Amygdala (tissue), 56 donors: ENCODE results near the gene NPIPB6.
A peak's percentile ranks its signal among the peaks of the same experiment; 100 is the strongest.

Experiments
- DNase-seq, 56 donors: peaks; one replicate each; lab custom pipeline; 2025; lab: John Stamatoyannopoulos, UW

The NPIPB6 gene

DNA sequence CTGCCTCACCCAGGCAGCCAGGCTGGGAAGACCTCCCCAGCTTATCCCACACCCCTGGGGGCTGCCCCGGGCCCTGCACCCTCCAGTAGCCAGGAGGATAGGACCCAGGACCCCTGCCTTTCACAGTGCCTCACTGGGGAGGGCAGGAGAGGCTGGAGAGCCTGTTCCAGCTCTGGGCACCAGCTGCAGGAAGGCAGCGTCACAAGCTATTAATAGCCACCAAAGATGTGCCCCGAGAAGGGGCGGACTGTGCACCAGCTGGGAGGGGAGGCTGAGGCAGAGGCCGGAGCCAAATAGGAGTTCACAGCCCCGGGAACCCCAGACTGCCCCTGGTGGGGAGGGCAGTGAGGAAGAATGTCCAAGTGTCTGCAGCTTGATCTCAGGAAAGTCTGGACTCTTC lies 62.2 kb downstream of the NPIPB6 start:
- DNase-seq: peak in 1 of 56 donors; percentile 50

DNA sequence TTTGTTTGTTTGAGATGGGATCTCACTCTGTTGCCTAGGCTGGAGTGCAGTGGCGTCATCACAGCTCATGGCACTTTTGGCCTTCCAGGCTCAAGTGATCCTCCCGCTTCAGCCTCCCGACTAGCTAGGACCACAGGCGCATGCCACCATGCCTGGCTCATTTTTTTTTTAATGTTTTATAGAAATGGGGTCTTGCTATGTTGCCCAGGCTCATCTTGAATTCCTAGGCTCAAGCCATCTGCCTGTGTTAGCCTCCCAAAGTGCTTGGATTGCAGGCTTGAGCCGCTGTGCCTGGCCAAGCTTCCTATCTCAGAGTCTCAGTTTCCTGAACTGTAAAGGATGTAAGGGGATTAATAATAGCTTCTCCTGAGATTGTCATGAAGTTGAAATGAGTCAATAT lies 63.0 kb downstream of the NPIPB6 start:
- DNase-seq: no peak

DNA sequence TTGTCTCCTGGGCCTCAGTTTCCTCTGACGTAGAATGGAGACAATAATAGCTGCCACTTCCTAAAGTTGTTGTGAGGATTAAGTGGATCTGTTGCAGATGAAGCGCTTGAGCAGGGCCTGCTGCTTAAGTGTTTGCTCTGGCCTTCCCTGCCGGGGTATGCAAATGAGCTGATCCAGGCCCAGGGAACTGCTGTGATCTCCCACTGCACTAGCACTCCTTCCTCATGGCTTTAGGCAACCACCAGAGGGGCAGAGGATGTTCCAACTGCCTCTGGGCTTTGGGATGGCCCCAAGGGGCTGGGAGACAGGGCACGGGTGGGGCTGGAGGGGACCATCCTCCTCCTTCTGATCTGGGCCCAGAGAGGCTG lies 64.8 kb downstream of the NPIPB6 start:
- DNase-seq: no peak

DNA sequence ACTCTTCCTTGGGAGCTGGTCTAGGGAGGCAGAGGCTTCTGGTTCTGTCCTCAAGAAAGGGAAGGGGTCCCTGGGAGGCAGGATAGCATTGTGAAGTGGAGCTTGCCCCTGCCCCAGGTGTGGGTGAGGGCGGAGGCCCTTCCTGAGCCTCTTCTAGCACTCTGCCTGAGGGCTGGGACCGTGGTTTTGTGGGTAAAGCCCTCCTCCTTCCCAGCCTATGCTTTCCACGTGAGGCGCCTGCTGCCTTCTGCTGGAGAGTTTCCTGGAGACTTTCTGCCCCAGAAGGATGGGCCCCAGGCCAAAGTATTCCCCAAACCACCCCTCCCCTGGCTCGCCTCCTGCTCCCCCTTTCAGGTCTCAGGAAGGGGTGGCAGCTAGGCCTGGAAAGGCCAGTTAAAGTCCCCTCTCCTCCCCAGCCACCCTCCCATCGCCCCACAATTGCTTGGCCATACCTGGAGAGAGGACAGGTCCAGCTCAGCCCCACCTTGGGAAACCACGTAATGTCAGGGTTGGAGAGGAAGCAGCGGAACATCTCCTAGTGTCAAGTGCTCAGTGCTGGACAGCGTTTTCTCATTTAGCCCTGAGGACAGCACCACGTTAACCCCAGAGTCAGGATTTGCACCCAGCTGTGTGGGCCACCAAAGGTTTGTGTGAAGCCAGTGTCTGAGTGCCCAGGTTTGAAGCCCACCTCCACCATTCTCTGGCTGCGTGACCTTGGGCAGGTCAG lies 65.4 kb downstream of the NPIPB6 start:
- DNase-seq: no peak

DNA sequence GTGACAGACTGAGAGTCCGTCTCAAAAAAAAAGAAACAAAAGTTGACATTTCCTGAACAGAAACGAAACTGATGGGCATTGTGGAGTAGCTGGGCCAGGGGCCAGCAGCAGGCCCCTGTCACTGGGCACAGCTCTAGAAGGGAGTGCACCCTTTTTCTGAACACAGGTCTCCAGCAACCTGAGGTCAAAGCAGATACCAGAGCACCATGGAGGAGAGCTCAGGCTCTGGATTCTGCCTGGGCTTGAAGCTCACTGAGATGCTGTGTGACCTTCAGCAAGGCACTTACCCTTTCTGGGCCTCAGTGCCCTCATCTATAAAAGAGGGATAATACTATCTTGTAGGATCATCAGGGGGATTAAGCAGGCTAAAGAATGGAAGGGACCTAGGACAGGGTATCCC lies 66.0 kb downstream of the NPIPB6 start:
- no peak for DNase-seq

DNA sequence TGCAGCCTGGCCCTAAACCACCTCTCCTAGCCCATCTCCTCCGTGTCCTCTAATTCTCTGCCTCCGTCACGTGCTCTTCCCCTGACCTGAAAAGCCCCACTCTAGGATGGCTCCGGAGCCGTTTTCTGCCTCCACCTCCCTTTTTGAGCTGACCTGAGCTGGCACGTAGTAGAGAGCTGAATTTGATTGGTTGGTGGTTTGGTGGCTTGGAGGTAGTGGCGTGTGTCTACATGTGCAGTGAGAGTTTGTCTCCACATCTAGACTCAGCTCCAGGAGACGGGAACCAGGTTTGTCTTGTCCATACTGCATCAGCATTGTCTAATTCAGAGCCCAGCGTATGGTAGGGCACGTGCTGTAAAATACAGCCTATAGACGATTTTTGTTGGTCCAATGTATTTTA lies 68.0 kb downstream of the NPIPB6 start:
- no peak for DNase-seq

DNA sequence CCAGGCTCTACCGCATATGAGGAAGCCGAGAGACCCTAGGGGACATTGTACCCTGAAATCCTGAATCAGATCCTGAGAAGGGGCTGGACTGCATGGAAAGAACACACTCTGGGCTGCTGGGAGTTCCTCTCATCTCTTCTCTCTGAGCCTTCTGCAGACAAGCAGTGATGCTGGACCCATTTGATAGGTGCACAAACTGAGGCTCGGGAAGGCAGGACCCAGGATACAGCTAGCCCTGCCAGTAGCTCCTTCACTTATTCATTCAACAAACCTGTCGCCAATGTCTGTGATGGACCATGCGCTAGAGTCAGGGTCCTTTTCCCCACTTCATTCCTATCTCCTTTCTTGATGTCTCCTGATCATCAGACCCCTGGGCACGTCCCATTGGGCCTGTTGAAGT lies 69.1 kb downstream of the NPIPB6 start:
- DNase-seq: no peak

DNA sequence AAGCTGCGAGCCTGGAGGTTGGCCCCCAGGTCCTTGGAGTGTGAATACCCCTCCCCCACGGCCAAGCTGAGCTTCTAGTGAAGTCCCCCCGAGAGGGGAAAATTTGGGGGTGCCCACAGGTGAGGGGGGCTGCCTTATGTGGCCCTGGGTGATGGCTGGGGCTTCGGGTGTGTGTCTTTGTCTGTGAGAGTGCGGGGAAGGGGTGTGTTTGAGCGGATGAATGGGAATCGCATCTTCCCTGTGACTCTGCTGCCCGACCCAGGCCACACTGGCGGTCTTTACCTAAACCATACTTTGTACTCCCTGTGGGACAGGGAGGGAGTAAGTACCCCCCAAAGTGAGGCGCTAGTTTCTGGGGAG lies 69.7 kb downstream of the NPIPB6 start:
- no peak for DNase-seq

DNA sequence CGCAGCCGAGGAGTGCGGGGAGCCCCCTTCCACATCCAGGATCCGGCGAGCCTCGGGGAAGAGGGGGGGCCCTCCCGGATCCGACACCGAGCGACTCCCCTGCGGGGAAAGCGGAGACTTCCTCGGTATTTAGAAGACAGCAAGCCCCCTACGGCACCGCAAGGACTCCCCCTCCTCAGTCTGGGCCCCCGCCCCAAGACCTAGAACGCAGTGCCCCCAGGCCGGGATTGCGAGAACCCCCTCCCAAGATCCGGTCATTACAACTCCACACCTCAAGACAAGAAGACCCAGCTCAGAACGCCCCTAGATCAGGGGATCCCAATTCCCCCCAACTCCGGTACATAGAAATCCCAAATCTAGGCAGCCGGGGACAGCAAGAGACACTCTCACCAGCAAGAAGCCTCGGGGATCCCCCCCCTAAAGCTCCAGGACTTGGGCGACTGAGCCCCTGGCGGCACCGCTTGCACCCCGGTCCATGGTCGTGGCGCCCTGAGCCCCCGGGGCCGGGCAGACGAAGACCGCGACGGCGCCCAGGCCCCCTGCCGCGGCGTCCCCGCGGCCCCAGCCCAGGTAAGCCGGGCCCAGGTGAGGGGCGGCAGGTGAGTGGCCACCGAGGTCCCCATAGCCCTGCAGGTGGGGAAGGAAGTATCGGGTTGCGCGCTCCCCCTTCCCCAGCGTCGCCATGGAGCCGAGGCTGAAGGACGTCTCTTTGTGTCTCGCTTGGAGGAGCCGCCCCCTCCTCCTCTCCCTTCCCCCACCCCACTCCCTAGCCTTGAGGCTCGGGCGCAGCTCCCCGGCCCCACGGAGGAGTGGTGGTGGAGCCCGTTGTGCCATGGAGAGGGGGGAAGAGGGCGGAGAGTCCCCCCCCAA lies 70.3 kb downstream of the NPIPB6 start:
- peak in 9 of 56 donors; percentile 10 to 35 (median 19) for DNase-seq
